ENCODE measurements around the gene COASY.

- TF ChIP-seq CTCF (IDR thresholded peaks at IDR 0.05): no peak
- no peak for TF ChIP-seq POLR2AphosphoS5 (IDR thresholded peaks at IDR 0.05)
These were observed 2.9 kb upstream of the COASY start for GRCh38 chr17:42559075-42559474.

Measured in transverse colon (tissue), 4 donors.